GM18951 (cell line): ENCODE measurements around the gene ZMIZ1.

Experiments
- POLR2A ChIP-seq: IDR thresholded peaks from 4 replicates; pipeline ENCODE4 v1.6.1; 2011; ENCODE audit warnings: mild to moderate bottlenecking; ENCODE audit not compliant: insufficient read length, insufficient read depth; ENCODE audit errors: extremely low read depth
- in situ Hi-C: fragments of 300-500 bp; cut with MboI; formaldehyde crosslinking; loops from one replicate; pipeline ENCODE4 v1.12.0; 2022; ENCODE audit warnings: low sequenced_read_pairs, mixed read lengths, inconsistent platforms; ENCODE audit not compliant: unreplicated experiment

The ZMIZ1 gene

DNA sequence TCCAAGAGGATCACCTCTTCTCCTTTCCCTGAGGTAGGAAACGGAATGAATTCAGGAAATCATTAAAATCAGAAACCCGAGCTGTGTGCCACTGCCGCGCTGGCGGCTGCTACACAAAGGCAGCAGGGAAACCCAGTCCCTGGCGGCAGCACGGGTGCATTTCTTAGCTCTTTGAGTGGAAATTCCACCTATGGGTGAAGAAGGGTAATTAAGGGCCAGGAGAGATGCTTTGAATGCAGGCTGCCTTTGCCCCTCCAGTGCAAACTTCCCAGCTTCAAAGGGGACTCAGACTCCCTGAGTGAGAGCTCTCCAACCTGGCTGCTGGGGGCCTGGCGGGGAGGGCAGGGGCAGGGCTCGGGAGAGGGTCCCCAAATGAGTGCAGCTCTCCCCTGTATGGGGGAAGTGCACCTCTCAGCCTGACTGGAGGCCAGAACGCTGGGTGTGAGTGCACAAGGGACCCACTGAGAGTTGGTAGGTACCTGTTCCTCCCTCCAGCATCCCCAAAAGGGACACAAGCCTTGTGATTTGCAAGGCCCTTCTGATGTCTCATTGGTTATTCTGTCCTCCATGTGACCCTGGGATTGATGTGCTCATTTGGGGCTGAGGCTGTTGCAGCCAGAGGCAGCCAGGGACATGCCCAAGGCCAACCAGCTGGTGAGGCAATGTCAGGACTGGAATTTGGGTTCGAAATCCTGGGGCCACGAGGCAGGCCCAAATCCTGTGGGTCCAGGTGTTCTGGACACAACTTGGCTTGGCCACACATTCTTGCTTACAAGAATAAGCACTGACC, 16.3 kb upstream of the ZMIZ1 start:
- TF ChIP-seq POLR2A: no peak
- in situ Hi-C loops: no loop called here

DNA sequence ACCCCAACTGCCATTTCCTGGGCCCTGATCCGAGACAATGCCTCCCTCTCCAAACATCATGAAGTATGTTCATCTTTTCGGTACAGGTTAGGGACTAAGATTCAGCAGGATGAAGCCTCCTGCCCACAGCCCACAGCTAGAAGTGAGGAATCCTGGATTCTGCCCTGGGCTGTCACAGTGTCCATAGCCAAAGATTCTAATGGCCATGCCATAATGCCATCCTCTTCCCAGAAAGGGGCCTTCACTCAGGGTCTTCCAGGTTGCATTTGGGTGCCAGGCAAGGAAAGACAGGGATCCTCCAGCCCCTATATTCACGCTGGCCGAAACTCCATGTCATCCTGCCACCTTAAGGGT, 15.7 kb upstream of the ZMIZ1 start:
- in situ Hi-C loops: no loop called here
- TF ChIP-seq POLR2A: no peak

DNA sequence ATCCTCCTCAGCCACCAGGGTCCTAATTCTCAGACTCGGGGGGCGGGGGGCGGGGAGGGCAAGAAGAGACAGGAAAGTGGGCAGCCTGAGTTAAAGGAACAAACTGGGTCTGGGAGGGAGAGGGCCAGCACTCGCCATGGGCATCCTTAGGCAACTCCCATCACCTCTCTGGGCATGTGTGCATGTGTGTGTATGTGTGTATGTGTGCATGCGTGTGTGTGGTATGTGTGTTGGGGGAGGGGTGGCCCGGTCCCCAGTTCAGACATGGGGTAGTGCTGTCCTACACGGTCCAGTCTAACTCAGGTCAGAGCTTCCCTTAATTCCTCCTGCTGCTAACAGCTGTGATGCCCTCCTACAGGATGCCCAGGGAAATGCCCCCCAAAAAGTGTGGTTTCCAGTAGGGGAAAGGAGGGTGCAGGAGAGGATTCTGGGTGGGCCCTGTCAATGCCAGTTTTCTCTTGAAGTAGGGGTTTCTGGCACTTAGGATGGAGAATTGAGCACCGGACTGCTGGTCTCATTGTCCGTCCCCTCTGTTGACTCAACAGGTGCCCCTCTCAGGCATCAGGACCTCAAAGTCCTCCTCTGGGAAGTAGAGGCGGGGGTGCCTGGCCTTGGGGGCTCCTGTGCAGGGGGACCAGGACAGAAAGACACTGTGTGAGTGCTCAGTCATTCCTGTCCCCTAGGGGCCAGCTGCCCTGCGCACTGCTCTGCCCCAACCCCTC, 15.1 kb upstream of the ZMIZ1 start:
- no peak for TF ChIP-seq POLR2A
- in situ Hi-C loops: no loop called here

- in situ Hi-C loops: no loop called here
- no peak for TF ChIP-seq POLR2A
Measured at GRCh38 chr10:79054203-79055099, 14.3 kb upstream of the ZMIZ1 start.

GRCh38 chr10:79055100-79055782, 13.5 kb upstream of the ZMIZ1 start:
- in situ Hi-C loops: no loop called here

DNA sequence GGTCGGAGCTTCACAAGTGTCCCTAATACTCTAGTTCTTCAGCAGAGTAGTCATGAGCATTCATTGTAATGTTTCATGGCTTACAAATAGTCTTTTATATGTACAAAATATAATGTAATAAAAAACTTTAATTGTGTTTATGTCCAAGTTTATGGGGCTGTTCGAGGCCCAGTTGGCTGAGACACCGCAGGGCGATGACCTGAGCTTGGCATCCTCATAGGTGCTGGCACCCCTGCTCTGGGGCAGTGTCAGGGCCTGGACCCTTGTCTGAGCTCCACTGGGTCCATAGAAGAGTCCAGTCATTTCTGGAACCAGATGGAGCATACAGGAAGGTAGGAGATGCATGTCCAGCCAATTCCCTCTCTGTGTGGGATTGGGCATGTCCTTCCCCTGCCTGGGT, 12.9 kb upstream of the ZMIZ1 start:
- in situ Hi-C loops: no loop called here
- no peak for TF ChIP-seq POLR2A

More at GRCh38 chr10:79055100-79055782, 13.5 kb upstream of the ZMIZ1 start:
- TF ChIP-seq POLR2A: no peak

DNA sequence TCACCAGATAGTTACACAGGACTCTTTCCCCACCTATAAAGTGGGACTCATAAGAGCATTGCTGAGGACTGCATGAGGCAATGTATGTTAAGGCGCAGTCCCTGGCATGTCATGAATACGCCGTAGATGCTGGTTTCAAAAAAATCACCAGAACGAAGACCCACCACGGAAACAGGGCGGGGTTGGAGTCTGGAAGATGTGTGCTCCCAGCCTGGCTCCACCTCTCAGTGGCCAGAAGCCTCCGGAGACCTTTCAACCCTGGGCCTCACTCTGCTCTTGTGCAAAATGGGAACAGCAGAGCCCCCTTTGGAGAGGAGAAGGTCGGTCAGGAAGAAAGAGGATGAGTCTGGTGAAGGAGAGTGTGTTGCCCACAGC, 12.4 kb upstream of the ZMIZ1 start:
- in situ Hi-C loops: no loop called here
- TF ChIP-seq POLR2A: no peak

GRCh38 chr10:79056736-79057391, 11.9 kb upstream of the ZMIZ1 start:
- TF ChIP-seq POLR2A: no peak
- in situ Hi-C loops: no loop called here

- in situ Hi-C loops: no loop called here
- TF ChIP-seq POLR2A: no peak
Measured at GRCh38 chr10:79057481-79058275, 11.1 kb upstream of the ZMIZ1 start.

- in situ Hi-C loops: no loop called here
- no peak for TF ChIP-seq POLR2A
Measured at GRCh38 chr10:79058899-79059841, 9.6 kb upstream of the ZMIZ1 start.

DNA sequence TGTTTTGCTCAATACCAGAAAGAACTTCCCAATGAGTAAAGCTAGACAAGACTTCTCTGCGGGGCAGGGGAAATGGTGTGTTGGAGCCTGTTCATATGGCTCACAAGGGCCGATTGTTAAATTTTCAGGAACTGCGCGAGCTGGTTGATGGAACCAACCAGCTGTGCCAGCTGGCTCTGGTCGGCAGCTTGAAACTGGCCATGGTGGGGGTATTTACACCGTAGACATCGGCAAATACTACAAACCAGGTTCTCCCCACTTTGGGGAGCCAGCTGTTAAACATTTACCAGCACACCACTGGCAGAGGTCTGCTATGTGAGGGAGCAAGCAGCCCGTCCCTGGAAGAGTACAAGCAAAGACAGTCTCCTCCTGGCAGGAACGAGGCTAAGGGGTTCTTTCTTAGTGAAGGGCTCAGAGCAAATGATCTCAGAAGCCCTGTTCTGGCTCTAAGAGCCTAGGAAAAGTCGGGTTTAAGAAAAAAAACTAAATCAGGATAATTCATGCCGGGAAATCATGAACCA, 8.8 kb upstream of the ZMIZ1 start:
- no peak for TF ChIP-seq POLR2A
- in situ Hi-C loops: no loop called here
